Prostate gland (tissue), 2 donors: ENCODE results near the gene AP1G2. TPM values are rescaled to one million over a fixed set of nuclear protein-coding genes. Genes with fewer than 3 reads are reported as not detected.

Experiments used
- DNase-seq: peaks from one replicate; pipeline ENCODE4 v3.0.0-alpha.2; 2019; ENCODE audit warnings: low spot score
- H3K27ac ChIP-seq, 2 donors: fragments of 200-600 bp; sonication (generic); 2 replicates each; pipeline ENCODE4 v1.5.1; 2017 to 2019
- H3K27me3 ChIP-seq: fragments of 200-600 bp; sonication (generic); replicated peaks from 2 replicates; pipeline ENCODE4 v1.5.1; 2019; ENCODE audit not compliant: insufficient read depth
- H3K36me3 ChIP-seq, 2 donors: fragments of 200-600 bp; sonication (generic); 1 replicate in 1 of 2; 2 replicates in 1 of 2; pipeline versions ENCODE4 v1.5.1 to v1.8.1; 2017 to 2019
- H3K4me1 ChIP-seq: fragments of 200-600 bp; sonication (generic); replicated peaks from 2 replicates; pipeline ENCODE4 v1.5.1; 2019
- H3K4me3 ChIP-seq, 2 donors: fragments of 200-600 bp; sonication (generic); 2 replicates each; pipeline ENCODE4 v1.5.1; 2017 to 2019
- H3K9me3 ChIP-seq: fragments of 200-600 bp; sonication (generic); 2 replicates; pipeline ENCODE4 v1.5.1; 2017
- POLR2A ChIP-seq: fragments of 450-650 bp; IDR thresholded peaks from one replicate; pipeline ENCODE4 v1.6.1; 2016; ENCODE audit warnings: antibody characterized with exemption, mild to moderate bottlenecking
- POLR2AphosphoS5 ChIP-seq: sonication (generic); formaldehyde crosslinking; IDR thresholded peaks from one replicate; pipeline ENCODE4 v1.6.1; 2017; ENCODE audit warnings: antibody characterized with exemption
- WGBS: methylation state at CpG from one replicate; pipeline ENCODE4 v1.1.5; 2018; 5-methylcytosine and 5-hydroxymethylcytosine counted together
- intact Hi-C: fragments of 100-400 bp; cut with DNase I; formaldehyde crosslinking; loops from one replicate; pipeline ENCODE4 v1.14.2; 2022
- total RNA-seq, 2 donors: library from RNA; depleted of rRNA; stranded (reverse); fragments of >200 nt; gene quantifications; one replicate each; pipeline ENCODE4 v1.1.0, GENCODE V29; 2016
- TF ChIP-seq, protein P1 (sequence below), 4 experiments: fragments of 200-600 bp in 2 of 4; fragments of 450-650 bp in 2 of 4; sonication (generic) in 2 of 4; IDR thresholded peaks; 1 replicate in 3 of 4; 2 replicates in 1 of 4; pipeline ENCODE4 v1.5.1; 2016 to 2019; ENCODE audit warnings: antibody characterized with exemption in 4 of 4, mild to moderate bottlenecking in 2 of 4, moderate library complexity in 2 of 4

The AP1G2 gene
- total RNA-seq, 2 donors from 2014 or later, result 95.3 to 134 TPM

DNA sequence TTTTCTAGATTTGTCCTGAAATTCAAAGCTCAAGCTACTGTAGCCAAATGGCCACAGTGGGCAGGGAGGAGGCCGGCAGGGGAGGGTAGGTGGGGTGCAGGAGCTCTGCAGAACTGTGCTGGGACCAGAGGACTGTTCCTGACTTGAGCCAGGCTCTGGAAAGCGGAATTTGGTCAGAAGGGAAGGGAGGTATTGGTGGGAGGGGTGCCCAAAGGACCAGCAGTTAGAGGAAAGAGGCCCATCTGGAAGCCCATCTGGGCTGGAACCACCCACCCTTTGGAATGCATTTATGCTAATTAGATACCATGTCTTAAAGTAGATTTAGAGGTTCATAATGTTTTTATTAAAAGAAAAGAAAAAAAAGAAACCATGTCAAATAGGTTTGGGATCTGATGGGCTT lies 35.5 kb upstream of the AP1G2 start:
- Histone ChIP-seq H3K4me1 (no peaks in the 10 kb centered on the region), H3K36me3 (no peaks in the 10 kb centered on the region), H3K27ac (no peak overlapping the region), H3K9me3 (no peaks in the 10 kb centered on the region), H3K27me3 (no peaks in the 10 kb centered on the region), H3K4me3 (no peak overlapping the region)
- DNase-seq, result no peak
- intact Hi-C loops, result no loop called here
- WGBS, result 88% methylated on average over 2 of the region's 2 CpGs
- TF ChIP-seq POLR2A (no peak), POLR2AphosphoS5 (no peak)
- TF ChIP-seq, protein P1, sequence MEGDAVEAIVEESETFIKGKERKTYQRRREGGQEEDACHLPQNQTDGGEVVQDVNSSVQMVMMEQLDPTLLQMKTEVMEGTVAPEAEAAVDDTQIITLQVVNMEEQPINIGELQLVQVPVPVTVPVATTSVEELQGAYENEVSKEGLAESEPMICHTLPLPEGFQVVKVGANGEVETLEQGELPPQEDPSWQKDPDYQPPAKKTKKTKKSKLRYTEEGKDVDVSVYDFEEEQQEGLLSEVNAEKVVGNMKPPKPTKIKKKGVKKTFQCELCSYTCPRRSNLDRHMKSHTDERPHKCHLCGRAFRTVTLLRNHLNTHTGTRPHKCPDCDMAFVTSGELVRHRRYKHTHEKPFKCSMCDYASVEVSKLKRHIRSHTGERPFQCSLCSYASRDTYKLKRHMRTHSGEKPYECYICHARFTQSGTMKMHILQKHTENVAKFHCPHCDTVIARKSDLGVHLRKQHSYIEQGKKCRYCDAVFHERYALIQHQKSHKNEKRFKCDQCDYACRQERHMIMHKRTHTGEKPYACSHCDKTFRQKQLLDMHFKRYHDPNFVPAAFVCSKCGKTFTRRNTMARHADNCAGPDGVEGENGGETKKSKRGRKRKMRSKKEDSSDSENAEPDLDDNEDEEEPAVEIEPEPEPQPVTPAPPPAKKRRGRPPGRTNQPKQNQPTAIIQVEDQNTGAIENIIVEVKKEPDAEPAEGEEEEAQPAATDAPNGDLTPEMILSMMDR (IDR thresholded peaks at IDR 0.05), result no peak

DNA sequence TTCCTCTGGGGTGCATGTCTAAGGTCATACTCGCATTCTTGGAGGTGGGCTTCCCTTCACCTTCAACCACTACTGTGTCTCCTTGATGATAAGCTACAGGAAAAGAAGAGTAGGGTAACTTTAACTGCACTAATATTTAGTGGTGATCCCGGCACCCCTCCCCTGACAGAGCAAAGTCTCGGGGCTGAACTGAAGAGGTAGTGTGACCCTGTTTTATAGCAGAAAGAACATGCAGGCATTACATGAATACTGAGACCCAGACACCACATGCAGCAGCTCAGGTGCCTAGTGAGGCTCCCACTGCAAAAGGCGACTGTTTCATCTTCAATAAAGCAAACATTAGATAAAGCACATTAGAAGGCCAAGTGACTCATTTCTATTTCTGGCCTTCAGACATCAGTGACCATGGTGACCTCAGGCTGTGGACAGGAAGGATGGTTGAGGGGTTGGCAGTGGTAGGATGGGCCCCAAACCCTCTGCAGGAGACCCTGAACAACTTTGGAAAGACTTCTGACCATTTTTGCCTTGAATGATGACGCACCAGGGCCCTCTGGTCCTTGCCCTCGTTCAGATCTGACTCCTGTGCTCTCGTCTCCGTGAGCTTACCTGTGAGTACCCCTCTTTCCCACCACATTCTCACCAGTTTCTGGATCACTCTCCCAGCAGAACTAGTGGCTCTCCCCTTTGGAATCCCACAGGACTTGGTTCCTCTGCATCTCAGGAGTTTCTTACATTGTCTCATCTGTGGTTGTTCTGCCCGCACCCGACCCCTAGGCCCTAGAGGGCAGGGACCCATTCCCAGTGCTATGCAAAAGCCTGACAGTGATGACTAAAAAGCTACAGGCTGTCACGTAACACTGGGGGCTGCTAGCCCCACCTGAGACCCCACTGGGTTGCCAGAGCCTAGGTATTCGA lies 34.8 kb upstream of the AP1G2 start:
- no peak for TF ChIP-seq POLR2AphosphoS5
- TF ChIP-seq, protein P1 (IDR thresholded peaks at IDR 0.05), result no peak
- no peak for TF ChIP-seq POLR2A

DNA sequence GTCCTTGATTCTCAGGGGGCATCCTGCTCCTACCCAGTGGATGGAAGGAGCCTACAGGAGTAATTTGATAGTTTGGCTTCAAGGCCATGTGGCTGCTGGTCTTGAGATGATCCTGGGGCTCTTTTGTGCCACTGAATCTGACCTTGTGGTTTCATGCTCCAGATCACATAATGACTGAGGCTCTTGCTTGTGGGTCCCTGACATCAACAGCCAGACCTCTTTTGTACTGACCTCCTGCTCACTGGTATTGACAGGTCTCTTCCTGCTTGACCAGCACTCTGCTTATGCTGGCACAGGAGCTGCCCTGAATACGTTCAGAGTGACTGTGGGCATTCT lies 34.2 kb upstream of the AP1G2 start:
- H3K36me3 ChIP-seq, result no peaks in the 10 kb centered on the region
- no peaks in the 10 kb centered on the region for H3K4me1 ChIP-seq
- no peak overlapping the region for H3K27ac ChIP-seq
- DNase-seq, result no peak
- H3K4me3 ChIP-seq, result no peak overlapping the region
- no peaks in the 10 kb centered on the region for H3K9me3 ChIP-seq
- intact Hi-C loops, result no loop called here
- H3K27me3 ChIP-seq, result no peaks in the 10 kb centered on the region
- 71% methylated on average over 1 of the region's 1 CpG for WGBS
- TF ChIP-seq, protein P1 (IDR thresholded peaks at IDR 0.05), result no peak
- TF ChIP-seq POLR2AphosphoS5 (no peak), POLR2A (no peak)

More for the DNA sequence above, 34.8 kb upstream of the AP1G2 start:
- Histone ChIP-seq H3K4me1 (no peaks in the 10 kb centered on the region), H3K27ac (no peak overlapping the region), H3K36me3 (no peaks in the 10 kb centered on the region), H3K4me3 (no peak overlapping the region), H3K27me3 (no peaks in the 10 kb centered on the region), H3K9me3 (no peaks in the 10 kb centered on the region)
- intact Hi-C loops, result no loop called here
- WGBS, result 92% methylated on average over 12 of the region's 12 CpGs
- no peak for DNase-seq

DNA sequence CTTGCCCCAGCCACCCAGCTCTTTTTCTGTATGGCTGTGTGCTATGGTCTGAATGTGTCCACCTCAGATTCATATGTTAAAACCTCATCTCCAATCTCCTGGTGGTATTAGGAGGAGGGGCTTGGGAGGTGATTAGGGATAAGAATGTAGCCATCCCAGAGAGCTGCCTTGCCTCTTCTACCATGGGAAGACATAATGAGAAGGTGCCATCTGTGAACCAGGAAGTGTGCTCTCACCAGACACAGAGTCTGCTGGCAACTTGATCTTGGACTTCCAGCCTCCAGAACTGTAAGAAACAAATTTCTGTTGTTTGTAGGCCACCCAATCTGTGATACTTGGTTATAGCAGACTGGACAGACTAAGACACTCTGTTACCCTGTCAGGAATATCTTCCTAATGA lies 33.8 kb upstream of the AP1G2 start:
- DNase-seq, result no peak
- intact Hi-C loops, result no loop called here

More for the DNA sequence above, 33.8 kb upstream of the AP1G2 start:
- Histone ChIP-seq H3K4me1 (no peaks in the 10 kb centered on the region), H3K27me3 (no peaks in the 10 kb centered on the region), H3K27ac (no peak overlapping the region), H3K4me3 (no peak overlapping the region), H3K36me3 (no peaks in the 10 kb centered on the region), H3K9me3 (no peaks in the 10 kb centered on the region)
- TF ChIP-seq POLR2AphosphoS5 (no peak), POLR2A (no peak)
- TF ChIP-seq, protein P1 (IDR thresholded peaks at IDR 0.05), result no peak
